Uterus (tissue), 2 donors: ENCODE measurements around the gene NCAM2.

ENCODE experiments used
- POLR2A ChIP-seq, 2 donors: fragments of 450-650 bp; IDR thresholded peaks; one replicate each; pipeline ENCODE4 v1.6.1; 2016; ENCODE audit warnings: antibody characterized with exemption in 2 of 2, mild to moderate bottlenecking in 1 of 2, moderate library complexity in 1 of 2
- TF ChIP-seq, protein P1 (sequence below), 4 experiments: fragments of 200-600 bp in 2 of 4; fragments of 450-650 bp in 2 of 4; sonication (generic) in 2 of 4; IDR thresholded peaks; one replicate each; pipeline ENCODE4 v1.5.1; 2016 to 2019; ENCODE audit warnings: antibody characterized with exemption in 4 of 4, mild to moderate bottlenecking in 2 of 4, moderate library complexity in 1 of 4

DNA sequence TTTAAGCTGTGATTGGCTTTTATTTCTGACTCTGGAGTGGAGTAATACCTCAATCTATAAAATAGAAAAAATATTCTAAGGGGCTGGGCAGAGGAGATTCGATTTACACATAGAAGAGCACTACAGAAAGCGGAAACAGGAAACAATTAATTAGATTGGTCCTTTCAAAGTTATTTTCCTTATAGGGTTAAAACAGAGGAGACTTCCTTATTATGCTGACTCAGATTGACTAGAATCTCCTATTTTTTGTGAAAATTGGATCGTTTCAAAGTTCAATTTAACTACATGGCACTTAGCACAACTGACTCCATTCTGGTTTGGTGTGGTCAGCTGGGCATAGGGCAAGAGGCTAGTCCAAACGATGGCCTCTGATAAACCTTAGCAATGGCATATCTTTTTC is 48.3 kb upstream of the NCAM2 start:
- TF ChIP-seq, protein P1, sequence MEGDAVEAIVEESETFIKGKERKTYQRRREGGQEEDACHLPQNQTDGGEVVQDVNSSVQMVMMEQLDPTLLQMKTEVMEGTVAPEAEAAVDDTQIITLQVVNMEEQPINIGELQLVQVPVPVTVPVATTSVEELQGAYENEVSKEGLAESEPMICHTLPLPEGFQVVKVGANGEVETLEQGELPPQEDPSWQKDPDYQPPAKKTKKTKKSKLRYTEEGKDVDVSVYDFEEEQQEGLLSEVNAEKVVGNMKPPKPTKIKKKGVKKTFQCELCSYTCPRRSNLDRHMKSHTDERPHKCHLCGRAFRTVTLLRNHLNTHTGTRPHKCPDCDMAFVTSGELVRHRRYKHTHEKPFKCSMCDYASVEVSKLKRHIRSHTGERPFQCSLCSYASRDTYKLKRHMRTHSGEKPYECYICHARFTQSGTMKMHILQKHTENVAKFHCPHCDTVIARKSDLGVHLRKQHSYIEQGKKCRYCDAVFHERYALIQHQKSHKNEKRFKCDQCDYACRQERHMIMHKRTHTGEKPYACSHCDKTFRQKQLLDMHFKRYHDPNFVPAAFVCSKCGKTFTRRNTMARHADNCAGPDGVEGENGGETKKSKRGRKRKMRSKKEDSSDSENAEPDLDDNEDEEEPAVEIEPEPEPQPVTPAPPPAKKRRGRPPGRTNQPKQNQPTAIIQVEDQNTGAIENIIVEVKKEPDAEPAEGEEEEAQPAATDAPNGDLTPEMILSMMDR (IDR thresholded peaks at IDR 0.05): no peak
- TF ChIP-seq POLR2A (IDR thresholded peaks at IDR 0.05): no peak
